ENCODE results near the gene CACNG4.

DNA sequence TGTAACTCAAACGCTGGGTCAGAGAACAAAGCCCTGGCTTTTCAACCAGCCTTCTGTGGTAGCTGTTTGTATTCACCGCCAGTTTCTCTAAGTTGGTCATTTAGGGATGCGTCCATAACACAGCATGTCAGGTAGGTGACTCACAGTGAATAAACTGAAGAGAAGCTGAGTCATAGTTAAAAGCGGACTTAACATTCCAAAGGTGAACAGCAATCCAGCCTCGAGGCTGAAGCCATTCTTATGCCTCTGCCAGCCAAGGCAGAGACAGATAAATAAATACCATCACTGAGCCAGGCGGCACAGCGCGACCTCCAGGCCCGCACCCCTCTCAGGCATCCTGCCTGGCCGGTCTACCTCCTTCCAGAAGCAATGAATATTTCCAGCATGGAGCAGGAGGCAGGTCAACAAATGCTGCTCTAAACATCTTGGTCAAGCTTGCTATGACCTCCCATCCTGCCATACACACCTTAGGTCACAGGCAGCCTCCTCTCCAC, 12.4 kb upstream of the CACNG4 start:
- TF ChIP-seq, protein P1, sequence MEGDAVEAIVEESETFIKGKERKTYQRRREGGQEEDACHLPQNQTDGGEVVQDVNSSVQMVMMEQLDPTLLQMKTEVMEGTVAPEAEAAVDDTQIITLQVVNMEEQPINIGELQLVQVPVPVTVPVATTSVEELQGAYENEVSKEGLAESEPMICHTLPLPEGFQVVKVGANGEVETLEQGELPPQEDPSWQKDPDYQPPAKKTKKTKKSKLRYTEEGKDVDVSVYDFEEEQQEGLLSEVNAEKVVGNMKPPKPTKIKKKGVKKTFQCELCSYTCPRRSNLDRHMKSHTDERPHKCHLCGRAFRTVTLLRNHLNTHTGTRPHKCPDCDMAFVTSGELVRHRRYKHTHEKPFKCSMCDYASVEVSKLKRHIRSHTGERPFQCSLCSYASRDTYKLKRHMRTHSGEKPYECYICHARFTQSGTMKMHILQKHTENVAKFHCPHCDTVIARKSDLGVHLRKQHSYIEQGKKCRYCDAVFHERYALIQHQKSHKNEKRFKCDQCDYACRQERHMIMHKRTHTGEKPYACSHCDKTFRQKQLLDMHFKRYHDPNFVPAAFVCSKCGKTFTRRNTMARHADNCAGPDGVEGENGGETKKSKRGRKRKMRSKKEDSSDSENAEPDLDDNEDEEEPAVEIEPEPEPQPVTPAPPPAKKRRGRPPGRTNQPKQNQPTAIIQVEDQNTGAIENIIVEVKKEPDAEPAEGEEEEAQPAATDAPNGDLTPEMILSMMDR (IDR thresholded peaks at IDR 0.05 in 8 of 11, conservative IDR thresholded peaks at IDR 0.05 in 3 of 11) = no peak
- no peak for TF ChIP-seq POLR2AphosphoS5 (IDR thresholded peaks at IDR 0.05)

Data from spleen (tissue), 7 donors.